DOHH2 (cell line): ENCODE data around the gene VPS52.

Experiments used
- EZH2phosphoT487 ChIP-seq: fragments of 200-600 bp; sonication (generic); IDR thresholded peaks from 2 replicates; pipeline ENCODE4 v1.6.1; 2017; ENCODE audit warnings: borderline replicate concordance, mild to moderate bottlenecking, antibody characterized with exemption, low read length, moderate library complexity, mixed read lengths
- TF ChIP-seq, protein P1 (sequence below): fragments of 200-600 bp; sonication (generic); IDR thresholded peaks from one replicate; pipeline ENCODE4 v1.5.1; 2014; ENCODE audit warnings: antibody characterized with exemption, mild to moderate bottlenecking, low read depth, low read length; ENCODE audit not compliant: poor library complexity, severe bottlenecking

DNA sequence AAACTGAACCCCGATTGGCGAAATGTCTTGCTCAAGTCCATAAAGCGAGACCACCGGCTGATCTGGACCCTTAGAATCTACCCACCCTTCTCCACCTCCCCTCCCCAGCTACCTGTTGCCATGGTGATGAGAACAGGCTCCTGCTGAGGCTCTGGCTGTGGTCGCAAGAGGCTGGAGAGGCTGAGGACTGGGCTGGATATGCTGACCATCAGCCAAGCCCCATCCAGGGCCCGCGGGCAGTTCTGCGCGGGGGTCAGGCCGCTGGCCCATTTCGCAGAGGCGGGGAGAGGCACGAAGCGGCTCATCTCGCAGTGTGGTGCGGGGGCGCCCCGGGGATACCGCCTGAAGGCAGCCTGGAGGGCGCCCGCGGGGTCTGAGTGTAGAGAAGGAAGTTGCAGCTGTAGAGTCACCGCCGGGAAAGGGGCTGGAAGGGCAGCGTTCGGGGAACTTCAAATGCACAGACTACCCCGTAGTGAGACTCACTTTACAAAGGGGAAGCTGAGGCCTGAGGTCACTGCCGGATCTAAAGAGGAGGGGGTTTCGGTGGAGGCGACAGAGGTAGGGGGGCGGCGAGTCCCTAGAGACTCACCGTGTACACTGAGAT lies 41.5 kb upstream of the VPS52 start:
- TF ChIP-seq, protein P1, sequence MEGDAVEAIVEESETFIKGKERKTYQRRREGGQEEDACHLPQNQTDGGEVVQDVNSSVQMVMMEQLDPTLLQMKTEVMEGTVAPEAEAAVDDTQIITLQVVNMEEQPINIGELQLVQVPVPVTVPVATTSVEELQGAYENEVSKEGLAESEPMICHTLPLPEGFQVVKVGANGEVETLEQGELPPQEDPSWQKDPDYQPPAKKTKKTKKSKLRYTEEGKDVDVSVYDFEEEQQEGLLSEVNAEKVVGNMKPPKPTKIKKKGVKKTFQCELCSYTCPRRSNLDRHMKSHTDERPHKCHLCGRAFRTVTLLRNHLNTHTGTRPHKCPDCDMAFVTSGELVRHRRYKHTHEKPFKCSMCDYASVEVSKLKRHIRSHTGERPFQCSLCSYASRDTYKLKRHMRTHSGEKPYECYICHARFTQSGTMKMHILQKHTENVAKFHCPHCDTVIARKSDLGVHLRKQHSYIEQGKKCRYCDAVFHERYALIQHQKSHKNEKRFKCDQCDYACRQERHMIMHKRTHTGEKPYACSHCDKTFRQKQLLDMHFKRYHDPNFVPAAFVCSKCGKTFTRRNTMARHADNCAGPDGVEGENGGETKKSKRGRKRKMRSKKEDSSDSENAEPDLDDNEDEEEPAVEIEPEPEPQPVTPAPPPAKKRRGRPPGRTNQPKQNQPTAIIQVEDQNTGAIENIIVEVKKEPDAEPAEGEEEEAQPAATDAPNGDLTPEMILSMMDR = peak; percentile 40
- TF ChIP-seq EZH2phosphoT487 = no peak; the same call in 1 of the 2 replicates
